Measurements from ENCODE around the gene S100A14. TPM values are rescaled to one million over a fixed set of nuclear protein-coding genes. Genes with fewer than 3 reads are reported as not detected.

S100A14 gene
- total and polyA plus RNA-seq, 2 experiments from 2014 or later, result 0.31 to 2.1 TPM

DNA sequence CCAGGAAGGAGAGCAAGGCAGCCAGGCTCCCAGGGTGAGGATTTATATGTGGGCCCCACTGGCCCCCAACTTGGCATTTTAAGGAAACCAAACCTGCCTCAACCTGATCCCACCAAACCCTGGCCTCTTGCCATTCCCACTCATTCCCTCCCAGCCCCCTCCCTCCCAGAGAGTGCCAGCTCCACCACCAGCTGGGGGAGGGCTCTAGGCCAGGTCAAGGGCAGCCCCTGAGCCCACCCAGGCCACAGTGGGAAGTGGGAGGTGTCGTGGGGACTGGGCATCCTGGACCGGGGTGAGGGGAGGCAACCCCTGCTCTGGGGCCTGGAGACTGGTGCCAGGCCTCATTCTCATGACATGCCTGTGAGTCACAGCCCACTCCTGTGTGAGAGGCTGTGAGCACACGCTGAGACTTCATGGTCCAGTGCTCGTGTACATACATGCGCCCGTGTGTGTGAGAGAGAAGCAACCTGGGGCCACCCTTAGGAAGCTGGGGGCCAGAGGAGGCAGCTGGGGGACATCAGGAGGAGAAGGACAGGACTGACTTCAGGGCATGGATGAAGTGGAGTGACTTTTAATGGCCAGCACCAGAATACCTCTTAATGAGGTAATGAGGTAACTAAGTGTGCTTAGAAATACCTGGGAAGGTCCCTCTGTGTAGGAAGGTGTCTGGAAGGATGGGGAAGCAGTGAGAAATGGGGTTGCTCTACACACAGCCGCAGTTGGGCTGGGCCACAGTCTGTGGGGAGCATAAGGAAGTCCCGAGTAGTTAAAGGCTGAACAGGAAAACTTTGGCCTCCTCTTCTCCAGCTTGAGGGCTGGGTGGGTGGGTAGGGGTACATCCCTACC, 50.4 kb downstream of the S100A14 start, which contains the start of gene S100A2:
Gene S100A2 (minus strand): TSS at position 316 of the 846 bp plus-strand sequence. CDS start 1,967 bp downstream, outside the sequence.
- peak within 1 kb of the TSS; percentile 92 for H3K9ac ChIP-seq
- peak; percentile 98 for DNase-seq
- H3K9me2 ChIP-seq (ENCODE audit: insufficient read depth), result no peaks in the 10 kb centered on the region
- H4K20me1 ChIP-seq (ENCODE audit: insufficient read depth), result no peaks in the 10 kb centered on the region
- TF ChIP-seq EZH2 (IDR thresholded peaks at IDR 0.05; ENCODE audit: insufficient read depth, poor library complexity, severe bottlenecking), result no peak
- no peak for TF ChIP-seq EZH2phosphoT487 (IDR thresholded peaks at IDR 0.05; ENCODE audit: insufficient read depth, low read depth)
- 1 to 2% methylated on average over 8 of the region's 8 CpGs for WGBS, 2 experiments (ENCODE audit: low coverage in 1 of 2, low lambda C conversion rate in 2 of 2, missing lambda C conversion rate in 2 of 2)
- H2AFZ ChIP-seq, result peak within 1 kb of the TSS; percentile 65
- in situ Hi-C loops (cut with MboI), result no loop called here
- peaks cover 36% of the 10 kb centered on the region for H3K4me1 ChIP-seq (ENCODE audit: insufficient read depth)
- H3K27me3 ChIP-seq (replicated peaks; ENCODE audit: insufficient read depth), result no peaks in the 10 kb centered on the region
- peak within 1 kb of the TSS; percentile 79 for H3K4me2 ChIP-seq (ENCODE audit: unreplicated experiment)
- peak within 1 kb of the TSS; percentile 100 for H3K27ac ChIP-seq
- H3F3A ChIP-seq (ENCODE audit: insufficient read depth), result peaks cover 15% of the 10 kb centered on the region
- H3K4me3 ChIP-seq, result peak within 1 kb of the TSS; percentile 50
- H3K36me3 ChIP-seq (ENCODE audit: low read depth), result no peaks in the 10 kb centered on the region
- H3K9me3 ChIP-seq (ENCODE audit: low read depth), result no peaks in the 10 kb centered on the region
- H3K79me2 ChIP-seq (ENCODE audit: insufficient read depth), result no peaks in the 10 kb centered on the region

Other genes starting within 250 kb of the S100A14 start
- not detected in 2 replicates for gene S100A12, start 240.7 kb downstream of the S100A14 start, total RNA-seq (2014; rRNA removed; shearing (Covaris generic))
- not detected in 2 replicates for gene S100A12, start 240.7 kb downstream of the S100A14 start, polyA plus RNA-seq (2016; fragmentation: Nextera tagmentation; extraction: Ambion mirVana)
- gene S100A8, start 225.3 kb downstream of the S100A14 start, total RNA-seq (2014; rRNA removed; shearing (Covaris generic)), result not detected in 2 replicates
- not detected in 2 replicates for gene S100A8, start 225.3 kb downstream of the S100A14 start, polyA plus RNA-seq (2016; fragmentation: Nextera tagmentation; extraction: Ambion mirVana)
- gene S100A7A, start 199.8 kb downstream of the S100A14 start, total RNA-seq (2014; rRNA removed; shearing (Covaris generic)), result not detected in 2 replicates
- not detected in 2 replicates for gene S100A7A, start 199.8 kb downstream of the S100A14 start, polyA plus RNA-seq (2016; fragmentation: Nextera tagmentation; extraction: Ambion mirVana)
- not detected in 2 replicates for gene S100A7, start 155.7 kb downstream of the S100A14 start, total RNA-seq (2014; rRNA removed; shearing (Covaris generic))
- gene S100A7, start 155.7 kb downstream of the S100A14 start, polyA plus RNA-seq (2016; fragmentation: Nextera tagmentation; extraction: Ambion mirVana), result not detected in 2 replicates
- 550 and 683 TPM in 2 replicates for gene S100A6, start 80.3 kb downstream of the S100A14 start, total RNA-seq (2014; rRNA removed; shearing (Covaris generic))
- 2,862 and 2,893 TPM in 2 replicates for gene S100A6, start 80.3 kb downstream of the S100A14 start, polyA plus RNA-seq (2016; fragmentation: Nextera tagmentation; extraction: Ambion mirVana)
- gene S100A5, start 75.4 kb downstream of the S100A14 start, total RNA-seq (2014; rRNA removed; shearing (Covaris generic)), result not detected in 2 replicates
- gene S100A5, start 75.4 kb downstream of the S100A14 start, polyA plus RNA-seq (2016; fragmentation: Nextera tagmentation; extraction: Ambion mirVana), result 0.41 TPM in 1 of 2 replicates, not detected in the other
- gene S100A4, start 70.5 kb downstream of the S100A14 start, total RNA-seq (2014; rRNA removed; shearing (Covaris generic)), result 236 and 249 TPM in 2 replicates
- 608 and 610 TPM in 2 replicates for gene S100A4, start 70.5 kb downstream of the S100A14 start, polyA plus RNA-seq (2016; fragmentation: Nextera tagmentation; extraction: Ambion mirVana)
- gene S100A3, start 67.1 kb downstream of the S100A14 start, total RNA-seq (2014; rRNA removed; shearing (Covaris generic)), result 2.2 and 3.8 TPM in 2 replicates
- gene S100A3, start 67.1 kb downstream of the S100A14 start, polyA plus RNA-seq (2016; fragmentation: Nextera tagmentation; extraction: Ambion mirVana), result 7.5 and 8.0 TPM in 2 replicates
- 1.7 and 9.0 TPM in 2 replicates for gene S100A2, start 50.5 kb downstream of the S100A14 start, total RNA-seq (2014; rRNA removed; shearing (Covaris generic))
- 8.6 and 11.8 TPM in 2 replicates for gene S100A2, start 50.5 kb downstream of the S100A14 start, polyA plus RNA-seq (2016; fragmentation: Nextera tagmentation; extraction: Ambion mirVana)
- gene S100A16, start 3.2 kb downstream of the S100A14 start, total RNA-seq (2014; rRNA removed; shearing (Covaris generic)), result 495 and 615 TPM in 2 replicates
- 801 and 826 TPM in 2 replicates for gene S100A16, start 3.2 kb downstream of the S100A14 start, polyA plus RNA-seq (2016; fragmentation: Nextera tagmentation; extraction: Ambion mirVana)
- gene S100A13, start 11.2 kb upstream of the S100A14 start, total RNA-seq (2014; rRNA removed; shearing (Covaris generic)), result 127 and 159 TPM in 2 replicates
- 540 and 552 TPM in 2 replicates for gene S100A13, start 11.2 kb upstream of the S100A14 start, polyA plus RNA-seq (2016; fragmentation: Nextera tagmentation; extraction: Ambion mirVana)
- not detected in 2 replicates for gene S100A1, start 12.1 kb upstream of the S100A14 start, total RNA-seq (2014; rRNA removed; shearing (Covaris generic))
- 0.30 TPM in 1 of 2 replicates, not detected in the other for gene S100A1, start 12.1 kb upstream of the S100A14 start, polyA plus RNA-seq (2016; fragmentation: Nextera tagmentation; extraction: Ambion mirVana)
- gene CHTOP, start 17.7 kb upstream of the S100A14 start, total RNA-seq (2014; rRNA removed; shearing (Covaris generic)), result 26.9 and 37.8 TPM in 2 replicates
- 42.2 and 44.2 TPM in 2 replicates for gene CHTOP, start 17.7 kb upstream of the S100A14 start, polyA plus RNA-seq (2016; fragmentation: Nextera tagmentation; extraction: Ambion mirVana)
- 50.2 and 70.5 TPM in 2 replicates for gene SNAPIN, start 42.4 kb upstream of the S100A14 start, total RNA-seq (2014; rRNA removed; shearing (Covaris generic))
- 82.1 and 83.8 TPM in 2 replicates for gene SNAPIN, start 42.4 kb upstream of the S100A14 start, polyA plus RNA-seq (2016; fragmentation: Nextera tagmentation; extraction: Ambion mirVana)
- 176 and 180 TPM in 2 replicates for gene ILF2, start 54.7 kb upstream of the S100A14 start, total RNA-seq (2014; rRNA removed; shearing (Covaris generic))
- 174 and 178 TPM in 2 replicates for gene ILF2, start 54.7 kb upstream of the S100A14 start, polyA plus RNA-seq (2016; fragmentation: Nextera tagmentation; extraction: Ambion mirVana)
- 0.25 TPM in 1 of 2 replicates, not detected in the other for gene NPR1, start 62.4 kb upstream of the S100A14 start, total RNA-seq (2014; rRNA removed; shearing (Covaris generic))
- gene NPR1, start 62.4 kb upstream of the S100A14 start, polyA plus RNA-seq (2016; fragmentation: Nextera tagmentation; extraction: Ambion mirVana), result 0.09 and 0.19 TPM in 2 replicates
- 40.2 and 41.5 TPM in 2 replicates for gene INTS3, start 111.7 kb upstream of the S100A14 start, total RNA-seq (2014; rRNA removed; shearing (Covaris generic))
- 17.3 and 19.9 TPM in 2 replicates for gene INTS3, start 111.7 kb upstream of the S100A14 start, polyA plus RNA-seq (2016; fragmentation: Nextera tagmentation; extraction: Ambion mirVana)
- 8.8 and 11.4 TPM in 2 replicates for gene SLC27A3, start 159.1 kb upstream of the S100A14 start, total RNA-seq (2014; rRNA removed; shearing (Covaris generic))
- gene SLC27A3, start 159.1 kb upstream of the S100A14 start, polyA plus RNA-seq (2016; fragmentation: Nextera tagmentation; extraction: Ambion mirVana), result 5.6 and 9.2 TPM in 2 replicates

All from GM23248 (cell line).